Neural cell (in vitro differentiated cells): Measurements from ENCODE around the gene HOXA10. TPM values are rescaled to one million over a fixed set of nuclear protein-coding genes. Genes with fewer than 3 reads are reported as not detected.

ENCODE experiments used
- H2AFZ ChIP-seq: fragments of 200-600, 300-800 bp; sonication (generic), shearing (Covaris generic); 2 replicates; pipeline ENCODE4 v1.6.0; 2014; ENCODE audit warnings: low read depth, mild to moderate bottlenecking, antibody characterized with exemption, low read length, moderate library complexity
- H3F3A ChIP-seq: fragments of 200-600 bp; shearing (Covaris generic); 2 replicates; pipeline ENCODE4 v1.6.1; 2016; ENCODE audit warnings: mild to moderate bottlenecking, moderate library complexity, mixed read lengths, antibody characterized with exemption, low read length; ENCODE audit not compliant: insufficient read depth, poor library complexity, severe bottlenecking
- H3K27ac ChIP-seq: fragments of 200-600, 300-800 bp; sonication (generic), shearing (Covaris generic); 2 replicates; pipeline ENCODE4 v1.5.1; 2014; ENCODE audit warnings: mild to moderate bottlenecking, low read length, moderate library complexity
- H3K27me3 ChIP-seq: fragments of 300-800, 200-600 bp; sonication (generic), shearing (Covaris generic); 2 replicates; pipeline ENCODE4 v1.6.0; 2014; ENCODE audit warnings: mild to moderate bottlenecking, low read depth, low read length, moderate library complexity; ENCODE audit not compliant: insufficient read depth
- H3K36me3 ChIP-seq: fragments of 300-800, 200-600 bp; sonication (generic), shearing (Covaris generic); 2 replicates; pipeline ENCODE4 v1.5.1; 2014; ENCODE audit warnings: mild to moderate bottlenecking, antibody characterized with exemption, low read length, moderate library complexity; ENCODE audit not compliant: insufficient read depth
- H3K4me2 ChIP-seq: fragments of 300-800, 200-600 bp; sonication (generic), shearing (Covaris generic); 2 replicates; pipeline ENCODE4 v1.6.0; 2014; ENCODE audit warnings: mild to moderate bottlenecking, low read length
- H3K4me3 ChIP-seq: fragments of 300-800, 200-600 bp; sonication (generic), shearing (Covaris generic); 2 replicates; pipeline ENCODE4 v1.5.1; 2014; ENCODE audit warnings: mild to moderate bottlenecking, low read length, moderate library complexity
- H3K79me2 ChIP-seq: fragments of 200-600 bp; shearing (Covaris generic); replicated peaks from 2 replicates; pipeline ENCODE4 v1.6.0; 2014; ENCODE audit warnings: mild to moderate bottlenecking, low read length, moderate library complexity; ENCODE audit not compliant: insufficient read depth
- H3K9ac ChIP-seq: fragments of 300-800, 200-600 bp; sonication (generic), shearing (Covaris generic); 2 replicates; pipeline ENCODE4 v1.6.1; 2016; ENCODE audit warnings: mild to moderate bottlenecking, low read length, mixed read lengths
- H3K9me2 ChIP-seq: fragments of 200-600 bp; shearing (Covaris generic); 2 replicates; pipeline ENCODE4 v1.6.1; 2016; ENCODE audit warnings: mild to moderate bottlenecking, low read length, mixed read lengths; ENCODE audit not compliant: insufficient read depth
- H3K9me3 ChIP-seq: fragments of 200-600, 300-800 bp; sonication (generic), shearing (Covaris generic); 2 replicates; pipeline ENCODE4 v1.6.1; 2016; ENCODE audit warnings: mild to moderate bottlenecking, mixed run types, low read length, moderate library complexity, mixed read lengths
- H4K20me1 ChIP-seq: fragments of 200-600 bp; shearing (Covaris generic); 2 replicates; pipeline ENCODE4 v1.6.1; 2016; ENCODE audit warnings: mild to moderate bottlenecking, mixed run types; ENCODE audit not compliant: insufficient read depth
- CTCF ChIP-seq: fragments of 450-650 bp; IDR thresholded peaks from 2 replicates; pipeline ENCODE4 v1.5.1; 2014; ENCODE audit warnings: antibody characterized with exemption, mild to moderate bottlenecking, moderate library complexity; ENCODE audit not compliant: poor library complexity, severe bottlenecking
- EP300 ChIP-seq: fragments of 450-650 bp; conservative IDR thresholded peaks from 2 replicates; pipeline ENCODE4 v1.6.1; 2014; ENCODE audit warnings: antibody characterized with exemption, mild to moderate bottlenecking, moderate library complexity; ENCODE audit not compliant: poor library complexity, severe bottlenecking
- EZH2 ChIP-seq: fragments of 200-600, 300-800 bp; shearing (Covaris generic), sonication (generic); IDR thresholded peaks from 2 replicates; pipeline ENCODE4 v1.6.1; 2014; ENCODE audit warnings: antibody characterized with exemption, low read length, borderline replicate concordance, mild to moderate bottlenecking; ENCODE audit not compliant: insufficient read depth, poor library complexity, severe bottlenecking
- MXI1 ChIP-seq: fragments of 450-650 bp; conservative IDR thresholded peaks from 2 replicates; pipeline ENCODE4 v1.6.1; 2014; ENCODE audit warnings: antibody characterized with exemption, mild to moderate bottlenecking; ENCODE audit not compliant: poor library complexity, severe bottlenecking
- POLR2AphosphoS5 ChIP-seq: IDR thresholded peaks from 2 replicates; pipeline ENCODE4 v1.6.1; 2012
- RAD21 ChIP-seq: fragments of 450-650 bp; conservative IDR thresholded peaks from 2 replicates; pipeline ENCODE4 v1.6.1; 2014; ENCODE audit warnings: antibody characterized with exemption, mild to moderate bottlenecking, moderate library complexity
- SMC3 ChIP-seq: fragments of 450-650 bp; conservative IDR thresholded peaks from 2 replicates; pipeline ENCODE4 v1.6.1; 2014; ENCODE audit warnings: antibody characterized with exemption, mild to moderate bottlenecking, moderate library complexity; ENCODE audit not compliant: poor library complexity
- TAF1 ChIP-seq: IDR thresholded peaks from 2 replicates; pipeline ENCODE4 v1.6.1; 2012; ENCODE audit warnings: low read depth
- polyA plus RNA-seq: library from polyadenylated mRNA; depleted of rRNA; stranded (reverse); fragments of >200 nt; gene quantifications from 2 replicates; pipeline ENCODE4 v1.2.3, GENCODE V29; 2014
- TF ChIP-seq, protein P1 (sequence below): IDR thresholded peaks from 2 replicates; pipeline ENCODE4 v1.6.1; 2012; ENCODE audit warnings: borderline replicate concordance

Gene HOXA10
- polyA plus RNA-seq, 1 donor from 2014 or later, result not detected

DNA sequence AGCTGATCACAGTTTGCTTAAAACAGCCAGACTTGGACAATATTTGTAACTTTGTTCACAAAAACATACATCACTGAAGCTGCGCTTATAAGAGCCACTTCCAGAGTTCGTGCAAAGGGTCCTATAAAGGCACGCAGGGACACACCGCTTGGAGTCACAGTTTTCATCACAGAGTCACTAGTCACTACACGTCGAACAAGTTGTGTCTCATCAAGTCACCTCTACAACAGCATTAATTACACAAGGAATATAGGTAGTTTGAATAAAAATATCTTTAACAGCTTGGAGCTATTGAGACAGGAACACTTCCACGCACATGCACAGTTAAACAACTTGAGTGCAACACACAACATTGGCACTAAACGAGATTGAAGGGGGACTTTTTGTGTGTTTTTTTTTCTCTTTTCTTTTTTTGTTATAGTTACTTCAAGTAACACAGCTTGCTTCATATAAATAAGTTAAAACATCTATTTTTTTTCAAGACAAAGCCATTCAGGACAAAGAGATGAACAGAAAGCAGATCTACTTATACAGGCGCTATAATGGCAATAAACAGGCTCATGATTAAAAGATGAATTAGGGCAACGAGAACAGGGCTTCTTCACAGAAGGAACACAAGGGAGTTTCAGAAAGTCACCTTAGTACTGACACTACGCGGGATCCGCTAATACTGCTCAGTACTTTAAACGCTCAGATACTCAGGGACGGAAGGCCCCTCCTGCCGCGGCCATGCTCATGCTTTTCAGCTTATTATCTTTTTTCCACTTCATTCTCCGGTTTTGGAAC lies 32.8 kb downstream of the HOXA10 start:
- H3F3A ChIP-seq, result no peaks in the 10 kb centered on the region
- no peak overlapping the region for H3K4me2 ChIP-seq
- H3K27ac ChIP-seq, result no peak overlapping the region
- H3K79me2 ChIP-seq, result no peaks in the 10 kb centered on the region
- peaks cover 31% of the 10 kb centered on the region for H3K9me3 ChIP-seq
- no peaks in the 10 kb centered on the region for H4K20me1 ChIP-seq
- no peak overlapping the region for H3K4me3 ChIP-seq
- no peaks in the 10 kb centered on the region for H3K36me3 ChIP-seq
- H3K9ac ChIP-seq, result no peak overlapping the region
- H3K27me3 ChIP-seq, result peaks cover 100% of the 10 kb centered on the region
- no peaks in the 10 kb centered on the region for H3K9me2 ChIP-seq
- H2AFZ ChIP-seq, result no peak overlapping the region
- no peak for TF ChIP-seq SMC3
- TF ChIP-seq EZH2, result no peak
- TF ChIP-seq, protein P1, sequence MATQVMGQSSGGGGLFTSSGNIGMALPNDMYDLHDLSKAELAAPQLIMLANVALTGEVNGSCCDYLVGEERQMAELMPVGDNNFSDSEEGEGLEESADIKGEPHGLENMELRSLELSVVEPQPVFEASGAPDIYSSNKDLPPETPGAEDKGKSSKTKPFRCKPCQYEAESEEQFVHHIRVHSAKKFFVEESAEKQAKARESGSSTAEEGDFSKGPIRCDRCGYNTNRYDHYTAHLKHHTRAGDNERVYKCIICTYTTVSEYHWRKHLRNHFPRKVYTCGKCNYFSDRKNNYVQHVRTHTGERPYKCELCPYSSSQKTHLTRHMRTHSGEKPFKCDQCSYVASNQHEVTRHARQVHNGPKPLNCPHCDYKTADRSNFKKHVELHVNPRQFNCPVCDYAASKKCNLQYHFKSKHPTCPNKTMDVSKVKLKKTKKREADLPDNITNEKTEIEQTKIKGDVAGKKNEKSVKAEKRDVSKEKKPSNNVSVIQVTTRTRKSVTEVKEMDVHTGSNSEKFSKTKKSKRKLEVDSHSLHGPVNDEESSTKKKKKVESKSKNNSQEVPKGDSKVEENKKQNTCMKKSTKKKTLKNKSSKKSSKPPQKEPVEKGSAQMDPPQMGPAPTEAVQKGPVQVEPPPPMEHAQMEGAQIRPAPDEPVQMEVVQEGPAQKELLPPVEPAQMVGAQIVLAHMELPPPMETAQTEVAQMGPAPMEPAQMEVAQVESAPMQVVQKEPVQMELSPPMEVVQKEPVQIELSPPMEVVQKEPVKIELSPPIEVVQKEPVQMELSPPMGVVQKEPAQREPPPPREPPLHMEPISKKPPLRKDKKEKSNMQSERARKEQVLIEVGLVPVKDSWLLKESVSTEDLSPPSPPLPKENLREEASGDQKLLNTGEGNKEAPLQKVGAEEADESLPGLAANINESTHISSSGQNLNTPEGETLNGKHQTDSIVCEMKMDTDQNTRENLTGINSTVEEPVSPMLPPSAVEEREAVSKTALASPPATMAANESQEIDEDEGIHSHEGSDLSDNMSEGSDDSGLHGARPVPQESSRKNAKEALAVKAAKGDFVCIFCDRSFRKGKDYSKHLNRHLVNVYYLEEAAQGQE, result no peak

DNA sequence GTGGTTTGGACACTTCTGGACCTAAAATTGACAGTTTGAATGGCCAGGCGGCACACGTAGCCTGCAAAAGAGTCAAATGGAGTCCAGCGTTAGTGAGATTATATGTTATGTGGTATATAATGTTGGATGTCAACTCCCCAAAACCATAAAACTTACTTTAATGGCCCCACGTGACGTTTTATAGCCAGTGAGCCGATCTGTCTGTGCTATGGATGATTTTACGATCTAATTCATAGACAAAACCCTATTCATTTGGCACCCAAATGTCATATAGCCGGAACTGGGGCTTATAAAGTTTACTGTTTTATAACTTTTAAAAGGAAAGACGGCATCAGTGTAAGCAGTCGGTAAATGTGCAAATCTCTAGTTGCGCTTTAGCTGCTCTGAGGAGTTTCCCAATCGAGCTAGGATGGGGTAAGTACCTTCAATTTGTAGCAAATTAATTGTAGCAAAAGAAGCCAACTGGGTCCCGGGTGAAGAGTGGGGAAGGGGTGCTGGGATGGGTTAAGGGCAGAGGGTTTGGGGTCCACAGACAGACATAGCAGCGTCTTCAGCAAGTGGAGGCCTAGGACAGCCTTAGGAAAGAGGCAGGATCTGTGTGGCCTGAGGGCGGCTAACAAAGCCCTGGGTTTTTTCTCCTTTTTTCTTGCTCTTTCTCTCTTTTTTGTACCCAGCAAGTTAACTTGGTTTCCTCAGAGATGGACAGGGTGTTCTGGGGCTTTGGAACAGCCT lies 33.8 kb downstream of the HOXA10 start:
- Histone ChIP-seq H3F3A (no peaks in the 10 kb centered on the region), H3K9me2 (no peaks in the 10 kb centered on the region), H3K27me3 (peaks cover 100% of the 10 kb centered on the region), H3K36me3 (no peaks in the 10 kb centered on the region), H3K27ac (no peak overlapping the region), H3K4me3 (no peak overlapping the region), H3K9ac (no peak overlapping the region), H3K9me3 (peaks cover 24% of the 10 kb centered on the region), H3K79me2 (no peaks in the 10 kb centered on the region), H2AFZ (no peak overlapping the region), H3K4me2 (no peak overlapping the region), H4K20me1 (no peaks in the 10 kb centered on the region)
- TF ChIP-seq, protein P1, result no peak
- TF ChIP-seq EP300 (no peak), EZH2 (no peak), RAD21 (no peak), POLR2AphosphoS5 (no peak), MXI1 (no peak), SMC3 (no peak), CTCF (no peak), TAF1 (no peak)
